Body of pancreas (tissue), 4 donors: Measurements from ENCODE around the gene SEZ6L.

Source experiments
- CTCF ChIP-seq, 7 experiments: fragments of 450-650 bp in 4 of 7; fragments of 200-600 bp in 3 of 7; sonication (generic) in 3 of 7; IDR thresholded peaks; one replicate each; pipeline ENCODE4 v1.5.1; 2016 to 2019; ENCODE audit warnings: antibody characterized with exemption in 7 of 7
- POLR2A ChIP-seq, 3 donors: fragments of 450-650 bp; IDR thresholded peaks; one replicate each; pipeline ENCODE4 v1.6.1; 2016; ENCODE audit warnings: antibody characterized with exemption in 3 of 3, mild to moderate bottlenecking in 2 of 3

- TF ChIP-seq POLR2A (IDR thresholded peaks at IDR 0.05) (no peak), CTCF (IDR thresholded peaks at IDR 0.05) (no peak)
Measured at GRCh38 chr22:26325641-26326040, 156.4 kb downstream of the SEZ6L start.
